ENCODE results near the gene SELPLG. TPM values are rescaled to one million over a fixed set of nuclear protein-coding genes. Genes with fewer than 3 reads are reported as not detected.
"Not testable (repeated sequence)": the region's sequence is repeated elsewhere in the genome, so short reads cannot be mapped to it uniquely, and the experiment has no call there.

SELPLG gene
- total RNA-seq, 6 experiments from 2014 or later: 6.2 to 8.1 (median 7.1) TPM

DNA sequence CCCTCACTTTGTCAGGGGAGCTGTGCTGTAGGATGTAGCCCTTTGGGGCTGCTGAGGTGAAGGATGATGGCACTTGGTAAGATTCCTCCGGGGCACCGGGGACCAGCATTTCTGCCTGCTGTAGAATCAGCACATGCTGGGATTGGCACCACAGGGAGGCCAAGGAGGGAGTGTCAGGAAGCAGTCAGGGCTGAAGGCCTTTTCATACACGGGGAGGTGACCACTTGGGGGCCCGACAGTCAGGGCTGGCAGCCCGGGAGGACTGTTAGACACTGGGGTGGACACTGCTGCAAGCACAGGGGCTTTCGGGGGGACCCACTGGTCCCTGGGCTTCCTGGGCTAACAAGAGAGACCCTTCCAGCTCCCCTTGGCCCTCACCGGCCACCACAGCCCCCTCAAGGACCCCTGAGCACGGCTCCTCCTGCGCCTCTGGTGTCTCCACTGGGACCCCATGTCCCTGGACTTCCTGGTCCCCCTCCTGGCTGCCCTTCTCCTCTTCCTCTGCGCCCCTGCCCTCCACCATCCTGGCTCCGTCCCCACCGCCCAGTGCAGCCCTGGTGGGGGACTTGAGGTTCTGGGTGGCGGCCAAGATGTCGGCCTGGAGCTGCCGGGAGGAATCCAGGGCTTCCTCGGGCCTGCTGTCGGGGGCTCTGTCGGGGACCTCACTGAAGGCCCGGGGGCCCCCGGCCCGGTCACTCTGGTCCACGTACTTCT, 42.3 kb downstream of the SELPLG start:
- TF ChIP-seq, protein P1, sequence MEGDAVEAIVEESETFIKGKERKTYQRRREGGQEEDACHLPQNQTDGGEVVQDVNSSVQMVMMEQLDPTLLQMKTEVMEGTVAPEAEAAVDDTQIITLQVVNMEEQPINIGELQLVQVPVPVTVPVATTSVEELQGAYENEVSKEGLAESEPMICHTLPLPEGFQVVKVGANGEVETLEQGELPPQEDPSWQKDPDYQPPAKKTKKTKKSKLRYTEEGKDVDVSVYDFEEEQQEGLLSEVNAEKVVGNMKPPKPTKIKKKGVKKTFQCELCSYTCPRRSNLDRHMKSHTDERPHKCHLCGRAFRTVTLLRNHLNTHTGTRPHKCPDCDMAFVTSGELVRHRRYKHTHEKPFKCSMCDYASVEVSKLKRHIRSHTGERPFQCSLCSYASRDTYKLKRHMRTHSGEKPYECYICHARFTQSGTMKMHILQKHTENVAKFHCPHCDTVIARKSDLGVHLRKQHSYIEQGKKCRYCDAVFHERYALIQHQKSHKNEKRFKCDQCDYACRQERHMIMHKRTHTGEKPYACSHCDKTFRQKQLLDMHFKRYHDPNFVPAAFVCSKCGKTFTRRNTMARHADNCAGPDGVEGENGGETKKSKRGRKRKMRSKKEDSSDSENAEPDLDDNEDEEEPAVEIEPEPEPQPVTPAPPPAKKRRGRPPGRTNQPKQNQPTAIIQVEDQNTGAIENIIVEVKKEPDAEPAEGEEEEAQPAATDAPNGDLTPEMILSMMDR (IDR thresholded peaks at IDR 0.05): no peak
- no peak for DNase-seq
- no peak overlapping the region for H3K27ac Mint-ChIP-seq

DNA sequence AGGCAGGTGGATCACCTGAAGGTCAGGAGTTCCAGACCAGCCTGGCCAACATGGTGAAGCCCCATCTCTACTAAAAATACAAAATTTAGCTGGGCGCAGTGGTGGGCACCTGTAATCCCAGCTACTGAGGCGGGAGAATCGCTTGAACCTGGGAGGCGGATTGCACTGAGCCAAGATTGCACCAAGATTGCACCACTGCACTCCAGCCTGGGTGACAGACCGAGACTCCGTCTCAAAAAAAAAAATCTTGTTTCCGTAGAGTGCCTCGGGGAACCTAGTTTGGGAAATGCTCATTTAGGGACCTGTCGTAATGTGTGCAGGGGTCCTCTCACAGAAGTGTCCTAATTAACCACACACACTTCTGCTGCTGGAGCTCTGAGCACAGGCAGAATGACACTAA, 43.2 kb downstream of the SELPLG start:
- H3K36me3 Mint-ChIP-seq (ENCODE audit: low read depth); H3K4me3 Mint-ChIP-seq; DNase-seq; H3K9me3 Mint-ChIP-seq; H3K4me1 Mint-ChIP-seq (ENCODE audit: low read depth); H3K27me3 Mint-ChIP-seq (ENCODE audit: insufficient read depth); H3K27ac Mint-ChIP-seq: not testable (repeated sequence)

More for the DNA sequence above, 42.3 kb downstream of the SELPLG start:
- no peaks in the 10 kb centered on the region for H3K4me1 Mint-ChIP-seq (ENCODE audit: low read depth)
- peaks cover 1% of the 10 kb centered on the region; the same call in 1 of the 2 replicates for H3K27me3 Mint-ChIP-seq (ENCODE audit: insufficient read depth)
- no peak overlapping the region for H3K4me3 Mint-ChIP-seq
- no peaks in the 10 kb centered on the region for H3K9me3 Mint-ChIP-seq
- H3K36me3 Mint-ChIP-seq (ENCODE audit: low read depth): no peaks in the 10 kb centered on the region

DNA sequence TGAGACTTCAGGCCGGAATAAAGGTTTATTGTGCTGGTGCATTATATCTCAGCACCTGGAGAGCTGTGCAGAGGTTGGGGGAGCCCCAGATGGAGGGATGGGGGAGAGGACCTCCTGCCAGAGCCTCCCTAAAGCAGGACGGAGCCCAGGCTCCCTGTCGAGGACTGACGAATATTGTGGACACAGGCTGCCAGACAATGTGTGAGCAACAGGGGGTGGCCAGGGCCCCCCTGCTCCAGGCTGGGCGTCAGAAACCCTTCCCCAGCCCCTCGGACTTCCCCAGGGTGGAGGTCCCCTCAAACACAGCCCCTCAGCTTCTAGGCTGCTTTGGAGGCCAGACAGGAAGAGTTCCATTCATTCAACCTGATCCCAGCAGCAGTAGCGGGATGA, 43.9 kb downstream of the SELPLG start:
- H3K9me3 Mint-ChIP-seq: no peaks in the 10 kb centered on the region
- no peak for DNase-seq
- no peak overlapping the region for H3K27ac Mint-ChIP-seq
- H3K27me3 Mint-ChIP-seq (ENCODE audit: insufficient read depth): peaks cover 3% of the 10 kb centered on the region; the same call in 1 of the 2 replicates
- TF ChIP-seq, protein P1 (IDR thresholded peaks at IDR 0.05): no peak
- H3K4me1 Mint-ChIP-seq (ENCODE audit: low read depth): no peaks in the 10 kb centered on the region
- H3K36me3 Mint-ChIP-seq (ENCODE audit: low read depth): no peaks in the 10 kb centered on the region
- H3K4me3 Mint-ChIP-seq: no peak overlapping the region

DNA sequence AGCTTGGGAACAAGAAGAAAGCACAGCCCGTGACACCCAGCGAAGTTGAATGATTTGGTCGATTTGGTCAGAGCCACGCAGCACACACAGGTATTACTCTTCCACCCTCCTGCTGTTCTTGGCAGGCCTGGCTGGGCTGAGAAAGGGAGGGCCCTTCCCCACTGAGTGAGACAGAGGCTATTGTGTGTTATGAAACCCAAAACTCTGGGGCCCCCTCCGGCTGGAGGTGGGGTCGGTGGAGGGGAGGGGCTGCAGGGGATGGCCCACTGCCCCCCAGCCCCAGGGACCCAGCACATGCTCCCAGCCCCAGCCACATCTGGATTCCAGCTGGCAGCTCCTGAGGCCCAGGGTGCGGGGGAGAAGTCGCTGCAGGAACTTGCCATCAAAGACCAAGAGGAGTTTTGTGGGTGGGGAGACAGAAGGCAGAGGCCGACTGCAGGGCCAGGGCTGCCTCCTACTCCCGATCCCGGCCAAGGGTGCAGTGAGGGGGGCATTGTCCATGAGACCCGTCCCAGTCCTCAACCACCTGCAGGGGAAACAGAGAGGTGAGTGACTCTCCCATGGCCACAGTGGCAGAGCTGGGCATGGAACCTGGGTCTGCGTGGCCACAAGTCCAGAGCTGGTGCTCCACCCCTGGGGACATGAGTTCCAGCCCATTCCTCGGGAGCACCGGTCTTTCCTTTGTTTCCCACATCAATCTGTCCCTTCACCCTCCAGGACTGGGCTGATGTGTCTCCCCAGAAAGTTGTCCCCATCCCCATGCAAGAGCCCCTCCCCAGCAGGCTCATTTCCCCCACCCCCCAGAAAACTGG, 44.5 kb downstream of the SELPLG start:
- no peak overlapping the region for H3K4me3 Mint-ChIP-seq
- no peaks in the 10 kb centered on the region for H3K36me3 Mint-ChIP-seq (ENCODE audit: low read depth)
- peaks cover 3% of the 10 kb centered on the region; the same call in 1 of the 2 replicates for H3K27me3 Mint-ChIP-seq (ENCODE audit: insufficient read depth)
- TF ChIP-seq, protein P1 (IDR thresholded peaks at IDR 0.05): no peak
- no peaks in the 10 kb centered on the region for H3K4me1 Mint-ChIP-seq (ENCODE audit: low read depth)
- DNase-seq: no peak
- no peaks in the 10 kb centered on the region for H3K9me3 Mint-ChIP-seq
- H3K27ac Mint-ChIP-seq: no peak overlapping the region

DNA sequence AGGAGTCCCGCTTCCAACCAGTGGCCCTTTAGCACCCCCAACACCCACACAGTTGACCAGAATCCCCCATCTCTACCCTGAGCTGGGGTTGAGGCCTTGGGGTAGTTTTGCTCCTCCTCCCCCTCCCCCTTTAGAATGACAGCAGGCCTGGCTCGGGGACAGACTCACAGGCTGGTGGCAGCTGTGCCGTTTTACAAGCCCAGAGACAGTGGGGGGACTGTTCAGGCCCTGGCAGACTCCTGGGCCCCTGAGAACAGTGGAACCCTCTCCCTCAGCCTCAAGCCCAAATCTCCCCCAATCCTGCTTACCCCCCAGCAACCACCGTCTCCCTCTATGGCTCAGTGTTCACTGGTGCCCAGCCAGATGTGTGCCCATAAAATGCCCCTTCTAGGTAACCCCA, 45.9 kb downstream of the SELPLG start:
- DNase-seq: no peak
- no peaks in the 10 kb centered on the region for H3K9me3 Mint-ChIP-seq
- H3K4me1 Mint-ChIP-seq (ENCODE audit: low read depth): no peaks in the 10 kb centered on the region
- H3K36me3 Mint-ChIP-seq (ENCODE audit: low read depth): no peaks in the 10 kb centered on the region
- no peak overlapping the region for H3K27ac Mint-ChIP-seq
- no peak overlapping the region for H3K4me3 Mint-ChIP-seq
- H3K27me3 Mint-ChIP-seq (ENCODE audit: insufficient read depth): peaks cover 4% of the 10 kb centered on the region
- TF ChIP-seq, protein P1 (IDR thresholded peaks at IDR 0.05): no peak

DNA sequence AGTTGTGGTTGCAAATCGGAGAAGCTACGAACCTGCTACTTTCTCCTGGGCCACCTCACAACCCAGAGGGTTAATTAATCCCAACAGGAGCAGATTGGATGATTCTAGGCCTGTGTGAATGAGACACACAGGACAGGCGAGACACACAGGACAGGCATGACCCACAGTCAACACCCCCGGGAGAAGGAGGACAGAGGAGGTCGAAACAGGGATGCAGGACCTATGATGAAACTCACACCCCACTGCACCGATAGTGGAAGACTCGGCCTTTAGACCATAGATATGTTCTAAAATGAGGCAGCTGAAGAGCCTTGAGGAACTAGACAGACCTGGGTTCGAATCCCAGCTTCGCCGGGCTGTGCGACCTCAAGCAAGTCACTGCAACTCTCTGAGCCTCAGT, 47.4 kb downstream of the SELPLG start:
- H3K27me3 Mint-ChIP-seq (ENCODE audit: insufficient read depth): peaks cover 4% of the 10 kb centered on the region
- no peak for DNase-seq
- H3K4me1 Mint-ChIP-seq (ENCODE audit: low read depth): no peaks in the 10 kb centered on the region
- TF ChIP-seq, protein P1 (IDR thresholded peaks at IDR 0.05): no peak
- no peak overlapping the region for H3K4me3 Mint-ChIP-seq
- H3K36me3 Mint-ChIP-seq (ENCODE audit: low read depth): no peaks in the 10 kb centered on the region
- no peak overlapping the region for H3K27ac Mint-ChIP-seq
- no peaks in the 10 kb centered on the region for H3K9me3 Mint-ChIP-seq
